Prostate gland (tissue), 2 donors: Measurements from ENCODE around the gene GCGR. TPM values are rescaled to one million over a fixed set of nuclear protein-coding genes. Genes with fewer than 3 reads are reported as not detected.
A peak's percentile ranks its signal among the peaks of the same experiment; 100 is the strongest.

ENCODE experiments used
- DNase-seq: peaks from one replicate; pipeline ENCODE4 v3.0.0-alpha.2; 2019; ENCODE audit warnings: low spot score
- H3K27ac ChIP-seq, 2 donors: fragments of 200-600 bp; sonication (generic); 2 replicates each; pipeline ENCODE4 v1.5.1; 2017 to 2019
- H3K27me3 ChIP-seq: fragments of 200-600 bp; sonication (generic); replicated peaks from 2 replicates; pipeline ENCODE4 v1.5.1; 2019; ENCODE audit not compliant: insufficient read depth
- H3K36me3 ChIP-seq, 2 donors: fragments of 200-600 bp; sonication (generic); 1 replicate in 1 of 2; 2 replicates in 1 of 2; pipeline versions ENCODE4 v1.5.1 to v1.8.1; 2017 to 2019
- H3K4me1 ChIP-seq: fragments of 200-600 bp; sonication (generic); replicated peaks from 2 replicates; pipeline ENCODE4 v1.5.1; 2019
- H3K4me3 ChIP-seq, 2 donors: fragments of 200-600 bp; sonication (generic); 2 replicates each; pipeline ENCODE4 v1.5.1; 2017 to 2019
- H3K9me3 ChIP-seq: fragments of 200-600 bp; sonication (generic); 2 replicates; pipeline ENCODE4 v1.5.1; 2017
- POLR2A ChIP-seq: fragments of 450-650 bp; IDR thresholded peaks from one replicate; pipeline ENCODE4 v1.6.1; 2016; ENCODE audit warnings: antibody characterized with exemption, mild to moderate bottlenecking
- POLR2AphosphoS5 ChIP-seq: sonication (generic); formaldehyde crosslinking; IDR thresholded peaks from one replicate; pipeline ENCODE4 v1.6.1; 2017; ENCODE audit warnings: antibody characterized with exemption
- WGBS: methylation state at CpG from one replicate; pipeline ENCODE4 v1.1.5; 2018; 5-methylcytosine and 5-hydroxymethylcytosine counted together
- intact Hi-C: fragments of 100-400 bp; cut with DNase I; formaldehyde crosslinking; loops from one replicate; pipeline ENCODE4 v1.14.2; 2022
- total RNA-seq, 2 donors: library from RNA; depleted of rRNA; stranded (reverse); fragments of >200 nt; gene quantifications; one replicate each; pipeline ENCODE4 v1.1.0, GENCODE V29; 2016
- TF ChIP-seq, protein P1 (sequence below), 4 experiments: fragments of 200-600 bp in 2 of 4; fragments of 450-650 bp in 2 of 4; sonication (generic) in 2 of 4; IDR thresholded peaks; 1 replicate in 3 of 4; 2 replicates in 1 of 4; pipeline ENCODE4 v1.5.1; 2016 to 2019; ENCODE audit warnings: antibody characterized with exemption in 4 of 4, mild to moderate bottlenecking in 2 of 4, moderate library complexity in 2 of 4

The GCGR gene
- total RNA-seq, 2 donors from 2014 or later: 0.97 TPM; not detected in 1

DNA sequence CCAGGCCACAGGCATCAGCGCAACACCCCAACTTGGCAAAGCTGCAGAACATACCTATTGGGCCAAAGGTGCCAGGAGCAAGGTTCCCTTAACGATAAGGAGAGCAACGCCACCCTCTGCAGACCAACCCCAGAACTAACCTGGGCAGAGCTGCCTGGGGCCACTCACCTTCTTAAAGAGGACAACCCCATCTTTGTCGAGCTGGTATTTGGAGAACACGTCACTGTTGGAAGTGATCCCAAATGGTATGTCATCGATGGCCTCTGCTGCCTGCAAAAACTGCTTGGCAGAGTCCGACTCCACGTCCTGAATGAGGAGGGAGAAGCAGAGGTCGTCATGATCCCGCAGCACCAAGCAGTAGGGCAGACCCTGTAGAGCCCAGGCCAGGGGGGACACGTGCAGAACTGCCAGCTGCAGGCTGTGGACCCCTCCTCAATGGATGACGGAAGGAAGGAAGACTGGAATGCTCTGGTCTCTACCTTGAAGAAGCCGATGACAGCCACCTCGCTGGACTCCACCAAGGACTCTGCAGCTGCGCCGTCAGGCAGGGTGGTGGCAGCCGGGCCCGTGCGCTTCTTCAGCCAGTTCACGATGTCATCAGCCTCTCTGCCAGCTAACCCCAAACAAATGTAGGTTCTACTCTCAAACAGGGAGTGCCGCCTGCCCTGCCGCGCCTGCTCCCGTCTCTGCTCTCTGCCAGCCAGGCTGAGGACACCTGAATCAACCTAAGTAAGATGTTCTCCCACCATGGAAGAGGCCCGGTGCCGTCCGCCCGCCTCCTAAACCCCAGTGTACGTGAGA, 51.2 kb downstream of the GCGR start:
- Histone ChIP-seq H3K27me3 (no peaks in the 10 kb centered on the region), H3K4me3 (no peak overlapping the region), H3K36me3 (peaks cover 9 to 11% of the 10 kb centered on the region in 2 donors), H3K9me3 (no peaks in the 10 kb centered on the region), H3K27ac (no peak overlapping the region), H3K4me1 (peaks cover 12% of the 10 kb centered on the region)
- TF ChIP-seq, protein P1, sequence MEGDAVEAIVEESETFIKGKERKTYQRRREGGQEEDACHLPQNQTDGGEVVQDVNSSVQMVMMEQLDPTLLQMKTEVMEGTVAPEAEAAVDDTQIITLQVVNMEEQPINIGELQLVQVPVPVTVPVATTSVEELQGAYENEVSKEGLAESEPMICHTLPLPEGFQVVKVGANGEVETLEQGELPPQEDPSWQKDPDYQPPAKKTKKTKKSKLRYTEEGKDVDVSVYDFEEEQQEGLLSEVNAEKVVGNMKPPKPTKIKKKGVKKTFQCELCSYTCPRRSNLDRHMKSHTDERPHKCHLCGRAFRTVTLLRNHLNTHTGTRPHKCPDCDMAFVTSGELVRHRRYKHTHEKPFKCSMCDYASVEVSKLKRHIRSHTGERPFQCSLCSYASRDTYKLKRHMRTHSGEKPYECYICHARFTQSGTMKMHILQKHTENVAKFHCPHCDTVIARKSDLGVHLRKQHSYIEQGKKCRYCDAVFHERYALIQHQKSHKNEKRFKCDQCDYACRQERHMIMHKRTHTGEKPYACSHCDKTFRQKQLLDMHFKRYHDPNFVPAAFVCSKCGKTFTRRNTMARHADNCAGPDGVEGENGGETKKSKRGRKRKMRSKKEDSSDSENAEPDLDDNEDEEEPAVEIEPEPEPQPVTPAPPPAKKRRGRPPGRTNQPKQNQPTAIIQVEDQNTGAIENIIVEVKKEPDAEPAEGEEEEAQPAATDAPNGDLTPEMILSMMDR (IDR thresholded peaks at IDR 0.05): peak in 2 of 4 experiments; percentile 15 to 37
- TF ChIP-seq POLR2A: no peak
- intact Hi-C loops: no loop called here
- no peak for DNase-seq
- WGBS: 67% methylated on average over 29 of the region's 29 CpGs

DNA sequence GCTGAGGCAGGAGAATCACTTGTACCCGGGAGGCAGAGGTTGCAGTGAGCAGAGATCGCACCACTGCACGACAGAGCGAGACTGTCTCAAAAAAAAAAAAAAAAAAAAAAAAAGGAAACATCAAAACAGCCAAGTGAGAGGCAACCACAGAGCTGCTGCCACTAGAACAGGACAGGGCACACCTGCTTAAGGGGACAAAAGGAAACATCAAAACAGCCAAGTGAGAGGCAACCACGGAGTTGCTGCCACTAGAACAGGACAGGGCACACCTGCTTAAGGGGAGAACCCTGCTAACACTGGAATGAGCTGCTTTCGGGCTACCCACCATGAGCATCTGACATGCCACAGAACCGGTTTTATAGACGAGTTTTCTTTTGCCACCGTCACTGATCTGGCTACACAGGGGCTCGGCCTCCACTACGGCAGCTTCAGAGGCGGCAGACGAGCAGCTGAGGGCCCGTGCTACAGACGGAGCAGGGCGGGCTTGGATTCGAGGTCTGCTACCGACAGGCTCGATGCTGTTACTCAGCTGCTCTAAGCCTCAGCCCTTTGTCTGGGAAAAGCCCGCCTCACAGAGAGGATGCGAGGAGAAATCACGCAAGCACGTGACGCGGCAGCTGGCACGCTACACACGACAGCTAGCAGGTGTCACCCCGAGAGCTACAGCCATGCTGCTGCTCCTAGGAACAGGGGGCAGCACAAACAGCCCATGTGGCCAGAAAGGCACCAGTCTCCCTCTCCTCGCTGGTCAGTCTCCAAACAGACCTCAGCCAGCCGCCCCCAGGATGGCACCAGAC, 54.4 kb downstream of the GCGR start:
- H3K36me3 ChIP-seq: peaks cover 0 to 6% of the 10 kb centered on the region in 2 donors
- WGBS: 72% methylated on average over 25 of the region's 30 CpGs

DNA sequence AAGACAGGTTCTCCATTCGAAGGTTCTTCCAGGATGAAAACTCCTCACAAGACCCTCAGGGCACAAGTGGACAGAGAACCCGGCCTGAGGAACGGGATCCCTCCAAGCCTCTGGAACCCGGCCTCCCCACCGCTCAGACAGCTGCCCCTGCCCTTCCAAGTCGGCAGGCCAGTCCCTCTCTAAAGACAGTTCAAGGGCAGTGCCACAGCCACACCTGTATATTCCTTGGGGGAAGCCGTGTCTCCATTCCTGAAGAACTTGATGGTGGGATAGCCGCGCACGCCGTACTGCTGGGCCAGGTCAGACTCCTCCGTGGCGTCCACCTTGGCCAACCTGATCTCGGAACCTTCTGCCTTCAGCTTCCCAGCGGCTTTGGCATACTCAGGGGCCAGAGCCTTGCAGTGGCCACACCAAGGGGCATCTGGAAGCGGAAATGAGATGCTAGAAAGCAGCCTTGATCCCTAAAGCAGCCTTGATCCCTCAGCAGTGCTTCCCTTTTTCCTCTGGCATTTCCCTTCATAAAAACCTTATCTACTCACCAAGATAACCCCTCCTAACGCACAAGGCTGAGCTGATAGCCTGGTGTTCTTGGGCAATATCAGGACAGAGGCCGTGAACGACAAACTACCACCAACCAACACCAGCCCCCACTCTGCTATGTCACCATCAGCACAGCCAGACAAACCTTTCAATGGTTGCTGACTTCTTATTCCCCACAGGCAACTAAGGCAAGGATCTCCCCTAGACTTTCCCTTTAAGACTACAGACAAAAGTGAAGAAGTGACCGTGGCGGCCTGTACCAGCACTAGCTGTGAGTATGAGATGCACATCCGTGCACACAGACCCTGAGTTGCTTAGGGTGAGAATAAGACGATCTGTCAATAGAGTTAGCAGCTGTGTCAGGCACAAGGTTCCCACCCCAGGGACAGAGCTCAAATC, 55.3 kb downstream of the GCGR start:
- Histone ChIP-seq H3K4me3 (peak overlapping the region; percentile 99), H3K27me3 (no peaks in the 10 kb centered on the region), H3K4me1 (peaks cover 16% of the 10 kb centered on the region), H3K9me3 (no peaks in the 10 kb centered on the region), H3K27ac (peak overlapping the region; percentile 92), H3K36me3 (no peaks in the 10 kb centered on the region)
- DNase-seq: no peak
- TF ChIP-seq, protein P1 (IDR thresholded peaks at IDR 0.05): no peak
- TF ChIP-seq POLR2A: no peak
- no peak for TF ChIP-seq POLR2AphosphoS5
- intact Hi-C loops: no loop called here
- whole genome bisulfite sequencing: 53% methylated on average over 23 of the region's 23 CpGs

More for the DNA sequence above, 54.4 kb downstream of the GCGR start:
- H3K9me3 ChIP-seq: no peaks in the 10 kb centered on the region
- intact Hi-C loops: no loop called here
- peak overlapping the region in 1 of 2 donors; percentile 92 for H3K27ac ChIP-seq
- no peak for TF ChIP-seq POLR2AphosphoS5
- TF ChIP-seq POLR2A: no peak
- TF ChIP-seq, protein P1 (IDR thresholded peaks at IDR 0.05): no peak
- no peaks in the 10 kb centered on the region for H3K27me3 ChIP-seq
- peaks cover 16% of the 10 kb centered on the region for H3K4me1 ChIP-seq
- H3K4me3 ChIP-seq: peak overlapping the region in 1 of 2 donors; percentile 99
- no peak for DNase-seq

DNA sequence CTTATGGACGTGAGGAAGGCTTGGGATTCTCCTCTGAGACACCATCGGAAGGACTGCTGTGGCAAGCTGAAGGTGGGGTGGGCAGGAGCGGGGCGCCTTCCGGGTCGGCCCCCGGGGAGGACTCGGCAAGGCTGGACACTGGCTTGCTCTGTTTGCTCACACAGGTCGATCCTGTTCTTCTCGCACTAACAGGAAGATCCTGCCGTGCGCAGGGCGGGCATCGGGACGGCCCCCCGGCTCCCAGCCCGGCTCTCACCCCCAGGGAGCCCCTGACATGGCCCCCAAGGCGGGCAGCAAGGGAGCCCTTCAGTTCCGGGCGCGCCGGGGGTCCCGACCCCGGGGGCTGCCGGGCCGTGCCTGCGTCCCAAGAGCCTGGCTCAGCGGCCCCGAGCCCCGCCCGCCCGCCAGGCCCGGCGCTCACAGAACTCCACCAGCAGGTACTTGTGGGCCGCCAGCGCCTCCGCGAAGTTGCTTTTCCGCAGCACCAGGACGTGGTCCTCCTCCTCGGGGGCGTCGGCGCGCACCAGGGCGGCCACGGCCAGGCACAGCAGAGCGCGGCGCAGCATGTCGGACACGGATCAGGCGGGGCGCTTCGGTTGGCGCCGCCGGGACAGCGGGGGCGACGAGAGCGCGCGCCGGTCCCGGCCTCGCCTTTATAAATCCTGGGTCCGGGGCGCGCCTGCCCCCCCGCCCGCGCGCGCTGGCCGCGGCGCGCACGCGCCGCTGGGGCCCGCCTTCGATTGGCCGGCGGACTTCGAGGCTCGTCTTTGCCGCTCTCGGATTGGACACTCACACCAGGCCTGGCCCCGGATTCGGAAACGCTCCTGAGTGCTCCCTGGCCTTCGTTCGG, 56.2 kb downstream of the GCGR start, which contains the start of gene P4HB:
P4HB (minus strand) TSS at position 630 of the 850 bp plus-strand sequence; CDS start at position 566, 64 bp downstream.
- peaks cover 16% of the 10 kb centered on the region for H3K4me1 ChIP-seq
- H3K4me3 ChIP-seq: peak within 1 kb of the TSS; percentile 99
- no peaks in the 10 kb centered on the region for H3K27me3 ChIP-seq
- intact Hi-C loops: no loop called here
- DNase-seq: no peak
- no peaks in the 10 kb centered on the region for H3K9me3 ChIP-seq
- peak; percentile 60 for TF ChIP-seq POLR2A
- TF ChIP-seq POLR2AphosphoS5: no peak
- under 1% methylated on average over 66 of the region's 95 CpGs for WGBS
- H3K27ac ChIP-seq: peak within 1 kb of the TSS; percentile 92
- no peaks in the 10 kb centered on the region for H3K36me3 ChIP-seq
